Osteocyte (in vitro differentiated cells): ENCODE results near the gene CSF1. TPM values are rescaled to one million over a fixed set of nuclear protein-coding genes. Genes with fewer than 3 reads are reported as not detected.
"Not testable (repeated sequence)": the region's sequence is repeated elsewhere in the genome, so short reads cannot be mapped to it uniquely, and the experiment has no call there.

Experiments
- DNase-seq: peaks from one replicate; pipeline ENCODE4 v3.0.0; 2021; ENCODE audit warnings: mixed read lengths; ENCODE audit not compliant: unreplicated experiment; ENCODE audit errors: extremely low spot score
- H3K27ac Mint-ChIP-seq: one replicate; pipeline ENCODE4 v1.8.0; 2021; ENCODE audit warnings: mild to moderate bottlenecking, mixed read lengths; ENCODE audit not compliant: unreplicated experiment
- H3K27me3 Mint-ChIP-seq: one replicate; pipeline ENCODE4 v1.8.0; 2021; ENCODE audit warnings: mixed read lengths; ENCODE audit not compliant: unreplicated experiment
- H3K36me3 Mint-ChIP-seq: one replicate; pipeline ENCODE4 v1.8.0; 2021; ENCODE audit warnings: mixed read lengths; ENCODE audit not compliant: unreplicated experiment
- H3K4me1 Mint-ChIP-seq: one replicate; pipeline ENCODE4 v1.8.0; 2021; ENCODE audit warnings: mixed read lengths; ENCODE audit not compliant: unreplicated experiment
- H3K4me3 Mint-ChIP-seq: one replicate; pipeline ENCODE4 v1.8.0; 2021; ENCODE audit warnings: mild to moderate bottlenecking, moderate library complexity, mixed read lengths; ENCODE audit not compliant: unreplicated experiment
- H3K9me3 Mint-ChIP-seq: one replicate; pipeline ENCODE4 v1.8.0; 2021; ENCODE audit warnings: mixed read lengths; ENCODE audit not compliant: unreplicated experiment
- CTCF ChIP-seq: fragments of 200-600 bp; sonication (generic); IDR thresholded peaks from 2 replicates; pipeline ENCODE4 v1.5.0; 2021; ENCODE audit warnings: antibody characterized with exemption, mild to moderate bottlenecking, moderate library complexity
- total RNA-seq: library from RNA; stranded (reverse); gene quantifications from 2 replicates; pipeline ENCODE4 v1.2.1, GENCODE V29; 2021

CSF1 gene
- total RNA-seq, 1 donor from 2014 or later: 27.9 TPM

DNA sequence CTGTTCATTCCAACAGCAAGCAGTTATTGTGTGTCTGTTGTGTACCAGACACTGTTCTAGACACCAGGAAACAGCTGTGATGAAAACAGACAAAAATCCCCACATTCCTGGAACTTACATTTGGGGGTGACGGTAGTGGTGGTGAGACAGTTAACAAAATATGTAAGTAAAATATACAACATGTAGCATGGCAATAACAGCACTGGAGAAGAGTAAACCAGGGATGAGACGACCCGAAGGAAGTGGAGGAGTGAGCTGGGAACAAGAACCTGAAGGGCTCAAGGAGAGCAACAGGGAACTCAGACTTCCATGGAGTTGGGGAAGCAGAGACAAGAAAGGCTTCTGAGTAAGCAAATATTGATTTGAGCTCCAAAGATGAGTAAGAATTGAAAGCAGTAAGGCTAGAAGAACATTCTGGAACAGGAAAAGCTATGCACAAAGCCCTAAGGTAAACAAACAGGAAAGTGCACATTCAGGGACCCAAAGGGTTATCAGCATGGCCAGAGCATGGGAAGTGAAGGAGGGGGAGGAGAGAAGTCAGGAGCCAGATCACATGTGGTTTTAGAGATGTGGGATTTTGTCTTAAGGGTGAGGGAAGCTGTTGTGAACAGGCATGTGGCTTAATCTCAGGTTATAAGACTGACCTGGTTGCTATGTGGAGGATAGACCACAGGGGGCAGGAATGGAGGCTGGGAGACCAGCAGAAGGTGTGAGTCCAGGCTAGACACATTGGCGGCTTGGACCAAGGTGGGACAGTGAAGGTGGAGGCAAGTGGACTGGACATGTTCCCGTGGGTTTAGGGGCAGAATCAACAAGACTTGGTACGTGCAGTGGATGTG lies 7.3 kb downstream of the CSF1 start:
- no peak for TF ChIP-seq CTCF
- Mint-ChIP-seq H3K9me3 (no peaks in the 10 kb centered on the region), H3K4me3 (no peak overlapping the region), H3K27me3 (no peaks in the 10 kb centered on the region), H3K4me1 (peaks cover 34% of the 10 kb centered on the region), H3K36me3 (peaks cover 50% of the 10 kb centered on the region), H3K27ac (no peak overlapping the region)
- no peak for DNase-seq

- Mint-ChIP-seq H3K9me3 (no peaks in the 10 kb centered on the region), H3K27ac (no peak overlapping the region)
Observed at GRCh38 chr1:109918671-109919070, 8.0 kb downstream of the CSF1 start.

DNA sequence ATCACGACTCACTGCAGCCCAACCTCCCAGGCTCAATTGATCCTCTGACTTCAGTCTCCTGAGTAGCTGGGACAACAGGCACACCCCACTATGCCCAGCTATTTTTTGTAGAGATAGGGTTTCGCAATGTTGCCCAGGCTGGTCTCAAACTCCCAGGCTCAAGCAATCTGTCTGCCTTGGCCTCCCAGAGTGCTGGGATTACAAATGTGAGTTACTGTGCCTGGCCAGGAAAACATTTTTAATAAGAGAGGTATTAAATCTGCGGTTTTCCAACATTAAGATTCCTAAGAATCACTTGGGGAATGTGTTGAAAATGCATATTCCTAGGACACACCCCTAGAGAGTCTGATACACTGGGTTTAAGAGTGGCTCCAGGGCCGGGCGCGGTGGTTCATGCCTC lies 8.7 kb downstream of the CSF1 start:
- Mint-ChIP-seq H3K4me1 (peaks cover 23% of the 10 kb centered on the region), H3K4me3 (no peak overlapping the region), H3K9me3 (no peaks in the 10 kb centered on the region), H3K36me3 (peaks cover 63% of the 10 kb centered on the region), H3K27ac (no peak overlapping the region), H3K27me3 (no peaks in the 10 kb centered on the region)
- TF ChIP-seq CTCF: no peak
- no peak for DNase-seq

More at GRCh38 chr1:109918671-109919070, 8.0 kb downstream of the CSF1 start:
- H3K36me3 Mint-ChIP-seq: peaks cover 57% of the 10 kb centered on the region
- no peak for TF ChIP-seq CTCF
- H3K4me3 Mint-ChIP-seq: no peak overlapping the region
- no peaks in the 10 kb centered on the region for H3K27me3 Mint-ChIP-seq
- no peak for DNase-seq
- H3K4me1 Mint-ChIP-seq: peaks cover 27% of the 10 kb centered on the region

- H3K9me3 Mint-ChIP-seq, H3K4me3 Mint-ChIP-seq: not testable (repeated sequence)
- H3K36me3 Mint-ChIP-seq: peaks cover 70% of the 10 kb centered on the region
Observed at GRCh38 chr1:109920391-109920790, 9.7 kb downstream of the CSF1 start.

DNA sequence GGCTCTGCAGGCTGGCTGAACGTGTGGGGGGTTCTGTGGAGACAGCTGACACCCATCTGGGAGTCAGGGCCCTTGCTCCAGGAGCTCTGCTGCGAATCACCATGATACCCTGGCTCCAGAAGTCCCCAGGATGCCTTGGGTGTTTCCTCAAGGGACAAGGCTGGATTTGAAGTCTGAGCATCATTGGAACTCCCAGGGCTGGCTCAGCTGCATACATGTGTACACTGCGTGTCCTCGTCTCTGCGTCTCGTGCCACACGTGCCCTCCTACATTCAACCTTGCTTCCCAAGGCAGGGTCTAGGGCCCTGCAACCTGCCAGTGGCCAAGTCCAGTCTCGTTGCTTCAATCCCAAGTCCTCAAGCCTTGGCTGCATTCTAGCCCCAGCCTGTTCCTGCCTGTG lies 11.7 kb downstream of the CSF1 start:
- no peaks in the 10 kb centered on the region for H3K9me3 Mint-ChIP-seq
- H3K27ac Mint-ChIP-seq: no peak overlapping the region
- no peaks in the 10 kb centered on the region for H3K27me3 Mint-ChIP-seq
- H3K4me1 Mint-ChIP-seq: peaks cover 17% of the 10 kb centered on the region
- peaks cover 75% of the 10 kb centered on the region for H3K36me3 Mint-ChIP-seq
- TF ChIP-seq CTCF: no peak
- no peak for DNase-seq
- no peak overlapping the region for H3K4me3 Mint-ChIP-seq

More at GRCh38 chr1:109920391-109920790, 9.7 kb downstream of the CSF1 start:
- peaks cover 13% of the 10 kb centered on the region for H3K4me1 Mint-ChIP-seq
- not testable (repeated sequence) for H3K27me3 Mint-ChIP-seq, H3K27ac Mint-ChIP-seq, DNase-seq
